Endometrial microvascular endothelial cells (primary cell): ENCODE measurements around the gene UBXN7. TPM values are rescaled to one million over a fixed set of nuclear protein-coding genes. Genes with fewer than 3 reads are reported as not detected.
"Not testable (repeated sequence)": the region's sequence is repeated elsewhere in the genome, so short reads cannot be mapped to it uniquely, and the experiment has no call there.

Experiments used
- in situ Hi-C: cut with HindIII; loops from 2 replicates; pipeline ENCODE4 v1.10.0; 2017; ENCODE audit warnings: low sequenced_read_pairs, low pct_unique_long_range_greater_than_20kb; ENCODE audit errors: inconsistent ontology term
- total RNA-seq: library from RNA; depleted of rRNA; stranded (reverse); fragments of >200 nt; gene quantifications from one replicate; pipeline ENCODE4 v1.2.3, GENCODE V29; 2015; ENCODE audit errors: inconsistent ontology term

The UBXN7 gene
- total RNA-seq, 1 donor from 2014 or later, result 12.6 TPM

DNA sequence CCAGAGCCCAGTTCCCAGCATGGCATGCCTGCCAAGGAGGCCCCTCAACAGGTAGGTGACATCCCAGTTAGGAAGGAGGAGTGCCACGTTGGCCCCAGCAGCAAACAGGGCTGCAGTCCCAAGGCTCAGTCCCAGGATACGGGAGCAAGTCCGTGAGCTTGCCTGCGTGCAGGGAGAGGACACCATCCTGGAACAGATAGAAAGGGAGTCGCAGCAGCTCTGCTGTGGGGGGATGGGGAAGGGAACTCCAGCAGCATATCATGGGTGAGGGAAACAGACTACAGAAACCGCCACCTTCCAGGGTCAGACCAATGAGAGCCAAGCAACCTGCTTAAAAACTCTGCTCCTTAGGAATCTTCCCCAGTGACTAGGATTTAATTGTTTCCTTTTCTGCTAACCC lies 104.8 kb downstream of the UBXN7 start:
- in situ Hi-C loops, result no loop called here

DNA sequence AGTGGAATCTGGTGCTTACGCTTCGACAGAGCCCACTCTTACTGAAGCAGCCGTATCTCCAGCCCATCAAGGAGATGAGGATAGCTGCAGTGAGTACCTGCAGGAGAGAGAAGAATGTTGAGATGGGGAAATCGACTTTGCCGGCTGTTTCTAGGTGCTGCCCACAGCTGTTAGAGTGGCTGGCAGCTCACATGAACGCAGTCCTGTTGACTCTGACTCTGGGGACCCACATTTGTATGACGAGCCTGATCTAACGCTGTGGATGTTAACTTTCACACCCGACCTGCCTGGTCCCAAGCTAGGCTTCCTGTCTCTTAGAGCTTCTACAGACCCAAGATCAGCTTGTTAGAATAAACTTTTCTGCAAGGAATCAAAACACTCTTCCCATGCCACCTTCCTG lies 105.3 kb downstream of the UBXN7 start:
- in situ Hi-C loops, result no loop called here

DNA sequence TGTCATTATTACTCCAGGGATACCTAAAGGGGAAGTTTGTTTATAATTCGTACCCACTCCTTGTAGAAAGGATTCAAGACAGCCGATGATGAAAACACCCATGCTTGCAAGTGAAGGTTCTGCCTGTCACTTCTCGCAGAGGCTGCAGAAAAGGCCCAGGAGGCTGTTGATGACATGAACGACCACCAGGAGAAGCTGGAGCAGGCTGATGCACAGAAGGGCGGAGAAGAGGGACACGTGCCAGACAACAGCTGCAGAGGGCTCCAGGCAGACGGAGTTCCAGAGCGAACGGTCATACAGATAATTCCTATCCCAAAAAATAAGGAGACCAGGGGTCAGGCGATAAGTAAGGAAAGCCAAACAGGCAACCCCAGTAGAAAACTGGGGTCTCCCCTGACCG lies 108.5 kb downstream of the UBXN7 start:
- in situ Hi-C loops, result no loop called here

DNA sequence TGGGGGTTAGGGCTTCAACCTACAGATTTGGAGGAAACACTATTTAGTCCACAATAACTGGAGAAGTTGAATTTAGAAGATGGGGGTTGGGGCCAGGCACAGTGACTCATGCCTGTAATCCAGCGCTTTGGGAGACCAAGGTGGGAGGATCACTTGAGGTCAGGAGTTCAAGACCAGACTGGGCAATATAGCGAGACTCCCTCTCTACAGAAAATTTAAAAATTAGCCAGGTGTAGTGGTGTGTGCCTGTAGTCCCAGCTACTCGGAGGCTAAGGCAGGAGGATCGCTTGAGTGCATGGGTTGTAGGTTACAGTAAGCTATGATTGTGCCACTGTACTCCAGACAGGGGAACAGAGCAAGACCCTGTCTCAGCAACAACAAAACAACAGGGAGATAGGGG lies 109.2 kb downstream of the UBXN7 start:
- in situ Hi-C loops, result no loop called here

DNA sequence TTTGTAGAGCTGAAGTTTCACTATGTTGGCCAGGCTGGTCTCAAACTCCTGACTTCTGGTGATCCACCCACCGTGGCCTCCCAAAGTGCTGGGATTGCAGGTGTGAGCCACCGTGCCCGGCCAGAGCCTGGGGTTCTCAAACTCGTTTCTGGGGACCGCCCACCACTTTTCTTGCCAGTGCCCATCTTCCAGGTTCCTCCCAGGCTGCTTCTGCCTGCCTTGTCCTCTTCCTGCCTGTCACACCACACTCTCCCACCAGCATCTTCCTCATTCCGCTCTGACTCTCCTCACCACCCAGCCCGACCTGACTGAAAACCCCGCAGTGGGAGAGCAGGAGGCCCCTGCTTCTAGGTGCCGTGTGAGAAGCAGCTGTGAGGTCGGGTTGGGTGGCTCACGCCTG lies 111.1 kb downstream of the UBXN7 start:
- in situ Hi-C loops, result no loop called here

DNA sequence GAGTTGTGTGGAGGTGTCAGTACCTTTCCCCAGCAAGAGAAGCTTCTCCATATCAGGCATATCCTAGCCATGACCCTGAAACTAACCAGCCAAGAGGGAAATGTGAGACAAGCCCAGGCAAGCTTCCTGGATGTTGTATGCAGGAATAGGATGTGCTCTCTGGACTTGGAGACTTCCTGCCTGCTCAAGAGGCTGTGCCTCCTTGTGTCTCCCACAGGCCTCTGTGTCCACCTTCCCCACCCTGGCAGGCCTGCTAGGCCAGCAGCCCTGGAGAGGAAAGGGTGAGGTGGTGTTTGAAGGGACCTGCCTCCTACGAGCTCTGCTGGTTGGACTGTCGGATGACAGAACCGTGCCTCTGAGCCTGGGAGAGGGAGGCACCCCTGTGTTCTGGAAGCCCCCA lies 112.1 kb downstream of the UBXN7 start:
- in situ Hi-C loops, result no loop called here

DNA sequence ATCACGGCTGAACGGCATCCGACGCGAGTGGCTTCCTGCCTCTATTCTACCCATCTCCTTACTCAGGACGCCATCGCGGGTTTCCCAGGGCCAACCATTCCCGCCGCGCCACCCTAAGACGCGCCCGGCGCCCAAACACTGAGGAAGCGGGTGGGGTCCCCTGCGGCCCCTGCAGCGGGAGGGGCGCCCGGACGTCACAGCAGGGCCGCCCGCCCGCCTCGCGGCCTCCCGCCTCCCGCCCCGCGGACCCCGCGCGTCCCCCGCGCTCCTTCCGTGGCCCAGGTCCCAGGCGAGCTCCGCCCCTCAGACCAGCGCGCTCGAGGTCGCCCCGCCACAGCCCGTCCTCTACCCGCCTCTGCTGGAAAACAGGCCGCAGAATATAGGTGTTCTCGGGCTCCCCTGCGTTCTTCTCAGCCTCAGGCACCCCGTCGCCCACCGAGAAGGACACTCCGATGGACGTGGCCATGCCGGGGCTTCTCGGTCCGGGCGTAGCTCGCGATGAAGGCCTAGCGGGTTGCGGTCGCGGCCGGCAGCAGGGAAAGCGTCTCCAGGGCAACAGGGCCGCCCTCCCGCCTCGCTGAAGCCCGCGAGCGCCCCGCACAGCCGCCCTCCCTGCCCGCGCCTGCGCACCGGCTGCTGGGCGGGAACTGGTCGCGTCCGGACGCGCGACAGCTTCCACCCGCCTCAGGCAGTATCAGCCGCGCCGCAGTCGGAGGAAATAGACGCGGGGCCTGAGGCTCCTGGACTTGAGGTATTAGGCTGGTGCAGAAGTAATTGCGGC lies 114.3 kb downstream of the UBXN7 start, which contains the start of gene DYNLT2B:
Gene DYNLT2B, minus strand, starts transcription at position 554 of the 781 bp plus-strand sequence. Its CDS starts 88 bp downstream, at position 466.
- in situ Hi-C loops, result no loop called here

DNA sequence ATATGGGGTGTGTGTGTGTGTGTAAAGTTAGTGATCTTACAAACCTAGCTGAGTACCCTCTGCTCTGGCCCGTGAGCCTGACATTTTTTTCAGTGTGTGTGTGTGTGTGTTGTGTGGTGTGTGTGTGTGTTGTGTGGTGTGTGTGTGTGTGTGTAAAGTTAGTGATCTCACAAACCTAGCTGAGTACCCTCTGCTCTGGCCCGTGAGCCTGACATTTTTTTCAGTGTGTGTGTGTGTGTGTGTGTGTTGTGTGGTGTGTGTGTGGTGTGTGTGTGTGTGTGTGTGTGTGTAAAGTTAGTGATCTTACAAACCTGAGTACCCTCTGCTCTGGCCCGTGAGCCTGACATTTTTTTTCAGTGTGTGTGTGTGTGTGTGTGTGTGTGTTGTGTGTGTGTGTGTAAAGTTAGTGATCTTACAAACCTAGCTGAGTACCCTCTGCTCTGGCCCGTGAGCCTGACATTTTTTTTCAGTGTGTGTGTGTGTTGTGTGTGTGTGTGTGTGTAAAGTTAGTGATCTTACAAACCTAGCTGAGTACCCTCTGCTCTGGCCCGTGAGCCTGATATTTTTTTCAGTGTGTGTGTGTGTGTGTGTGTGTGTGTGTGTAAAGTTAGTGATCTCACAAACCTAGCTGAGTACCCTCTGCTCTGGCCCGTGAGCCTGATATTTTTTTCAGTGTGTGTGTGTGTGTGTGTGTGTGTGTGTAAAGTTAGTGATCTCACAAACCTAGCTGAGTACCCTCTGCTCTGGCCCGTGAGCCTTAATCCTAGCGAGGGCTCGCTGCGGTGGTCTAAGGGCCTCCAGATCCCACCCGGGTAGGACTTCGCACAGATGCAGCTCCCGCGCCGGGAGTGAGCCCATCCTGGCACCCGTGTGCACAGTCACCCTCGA lies 115.2 kb downstream of the UBXN7 start:
- in situ Hi-C loops, result not testable (repeated sequence)

DNA sequence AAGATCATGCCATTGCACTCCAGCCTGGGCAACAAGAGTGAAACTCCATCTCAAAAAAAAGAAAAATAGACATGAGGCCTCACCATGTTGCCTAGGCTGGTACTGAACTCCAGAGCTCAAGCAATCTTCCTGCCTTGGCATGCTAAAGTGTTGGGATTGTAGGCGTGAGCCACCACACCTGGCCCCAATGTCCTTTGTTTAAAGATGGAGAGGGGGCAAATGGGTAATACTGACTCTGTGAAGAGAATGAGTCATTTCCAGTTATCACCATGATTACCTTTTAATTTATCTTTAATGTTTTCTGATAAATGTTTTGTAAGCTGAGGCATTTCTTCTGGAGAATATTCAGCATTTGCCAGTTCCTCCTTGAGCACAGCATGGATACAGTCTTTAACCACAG lies 116.4 kb downstream of the UBXN7 start:
- in situ Hi-C loops, result no loop called here

DNA sequence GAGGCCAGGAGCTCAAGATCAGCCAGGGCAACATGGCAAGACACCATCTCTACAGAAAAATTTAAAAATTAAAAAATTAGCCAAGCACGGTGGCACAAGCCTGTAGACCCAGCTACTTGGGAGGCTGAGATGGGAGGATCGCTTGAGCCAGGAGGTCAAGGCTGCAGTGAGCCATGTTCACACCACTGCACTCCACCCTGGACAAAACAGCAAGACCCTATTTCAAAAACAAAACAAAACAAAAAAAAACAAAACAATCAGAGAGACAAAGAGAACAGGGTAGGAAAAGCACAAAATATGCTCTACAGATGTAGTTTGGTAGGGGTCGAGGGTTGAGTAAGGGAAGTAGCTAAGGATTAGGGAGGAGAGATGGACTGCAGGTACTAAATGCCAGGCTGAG lies 117.6 kb downstream of the UBXN7 start:
- in situ Hi-C loops, result no loop called here

DNA sequence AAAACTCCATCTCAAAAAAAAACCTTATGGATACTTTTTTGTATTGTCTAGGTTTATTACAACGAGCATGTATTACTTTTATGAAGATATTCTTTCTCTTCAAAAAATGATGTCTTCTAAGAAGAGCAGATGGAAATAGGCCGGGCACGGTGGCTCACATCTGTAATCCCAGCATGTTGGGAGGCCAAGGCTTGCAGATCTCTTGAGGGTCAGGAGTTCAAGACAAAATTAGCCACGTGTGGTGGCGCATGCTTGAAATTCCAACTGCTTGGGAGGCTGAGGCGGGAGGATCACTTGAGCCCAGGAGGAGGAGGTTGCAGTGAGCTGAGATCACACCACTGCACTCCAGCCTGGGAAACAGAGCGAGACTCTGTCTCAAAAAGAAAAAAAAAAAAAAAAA lies 118.1 kb downstream of the UBXN7 start:
- in situ Hi-C loops, result not testable (repeated sequence)

DNA sequence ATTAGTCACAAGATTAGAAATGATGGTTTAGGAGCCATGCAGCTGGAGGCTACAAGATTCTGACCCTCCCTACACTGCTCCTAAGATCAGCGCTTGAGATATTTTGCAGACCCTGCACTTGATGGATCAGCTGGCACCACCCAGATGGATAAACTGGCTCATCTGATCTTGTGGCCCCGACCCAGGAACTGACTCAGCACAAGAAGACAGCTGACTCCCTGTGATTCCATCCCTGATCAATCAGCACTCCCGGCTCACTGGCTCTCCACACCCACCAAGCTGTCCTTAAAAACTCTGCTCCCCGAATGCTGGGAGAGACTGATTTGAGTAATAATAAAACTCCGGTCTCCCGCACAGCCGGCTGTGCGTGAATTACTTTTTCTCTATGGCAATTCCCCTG lies 129.3 kb downstream of the UBXN7 start:
- in situ Hi-C loops, result not testable (repeated sequence)

DNA sequence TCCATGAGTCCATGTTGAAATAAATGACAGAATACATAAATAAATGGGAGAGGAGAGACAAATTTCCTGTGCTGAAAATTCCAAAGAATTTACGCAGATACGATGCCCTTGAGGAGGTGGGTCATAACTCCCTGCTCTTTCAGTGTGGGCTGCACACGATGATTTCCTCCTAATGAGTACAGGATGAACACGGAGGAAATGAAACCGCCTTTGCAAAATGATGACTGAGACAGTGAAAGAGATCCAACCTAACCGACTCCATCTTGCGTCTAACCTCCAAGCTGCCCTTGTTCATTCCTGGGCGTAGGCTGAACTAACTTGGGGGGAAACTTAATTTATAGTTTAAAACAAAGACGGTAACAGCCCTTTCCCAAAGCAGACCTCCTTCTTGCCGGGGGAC lies 129.7 kb downstream of the UBXN7 start:
- in situ Hi-C loops, result not testable (repeated sequence)

DNA sequence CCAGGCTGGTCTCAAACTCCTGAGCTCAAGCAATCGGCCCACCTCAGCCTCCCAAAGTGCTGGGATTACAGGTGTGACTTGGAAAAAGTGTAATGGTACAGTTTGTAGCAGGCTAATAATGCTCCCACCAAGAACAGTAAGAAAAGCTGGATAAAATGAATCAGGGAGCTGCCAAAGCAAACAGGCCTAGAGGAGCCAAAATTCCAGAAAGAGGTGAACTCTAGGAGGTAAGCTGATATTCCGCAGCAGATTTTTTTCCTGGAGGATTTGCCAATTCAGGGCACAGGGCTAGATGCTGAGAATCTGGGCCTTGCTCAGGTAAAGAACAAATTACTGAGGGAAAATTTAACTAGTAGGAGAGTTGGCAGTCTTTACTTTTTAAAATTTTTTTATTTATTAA lies 133.7 kb downstream of the UBXN7 start:
- in situ Hi-C loops, result no loop called here

Other genes starting within 250 kb of the UBXN7 start
- gene ZDHHC19, start 221.0 kb downstream of the UBXN7 start, total RNA-seq, result not detected
- not detected for gene SLC51A, start 215.9 kb downstream of the UBXN7 start, total RNA-seq
- 89.9 TPM for gene PCYT1A, start 144.7 kb downstream of the UBXN7 start, total RNA-seq
- 5.0 TPM for gene DYNLT2B, start 114.2 kb downstream of the UBXN7 start, total RNA-seq
- not detected for gene TM4SF19, start 94.0 kb downstream of the UBXN7 start, total RNA-seq
- 15.2 TPM for gene RNF168, start 71.3 kb upstream of the UBXN7 start, total RNA-seq
- gene SMCO1, start 82.9 kb upstream of the UBXN7 start, total RNA-seq, result not detected
- gene WDR53, start 136.1 kb upstream of the UBXN7 start, total RNA-seq, result 11.5 TPM
- 21.7 TPM for gene FBXO45, start 136.2 kb upstream of the UBXN7 start, total RNA-seq
- 5.7 TPM for gene NRROS, start 207.3 kb upstream of the UBXN7 start, total RNA-seq